Mesothelial cell of epicardium (in vitro differentiated cells): Measurements from ENCODE around the gene FAM228A. TPM values are rescaled to one million over a fixed set of nuclear protein-coding genes. Genes with fewer than 3 reads are reported as not detected.

Experiments
- DNase-seq, 2 experiments: peaks; one replicate each; pipeline ENCODE4 v3.0.0; 2021; ENCODE audit warnings: low spot score in 2 of 2; ENCODE audit not compliant: unreplicated experiment in 2 of 2
- H3K27ac Mint-ChIP-seq: 2 replicates; pipeline ENCODE4 v1.8.0; 2021; ENCODE audit warnings: mixed read lengths
- H3K27me3 Mint-ChIP-seq: 2 replicates; pipeline ENCODE4 v1.8.0; 2021; ENCODE audit warnings: low read depth, mixed read lengths
- H3K36me3 Mint-ChIP-seq: 2 replicates; pipeline ENCODE4 v1.8.0; 2021; ENCODE audit warnings: mixed read lengths
- H3K4me1 Mint-ChIP-seq: 2 replicates; pipeline ENCODE4 v1.8.0; 2021; ENCODE audit warnings: mixed read lengths
- H3K4me3 Mint-ChIP-seq: 2 replicates; pipeline ENCODE4 v1.8.0; 2021; ENCODE audit warnings: mild to moderate bottlenecking, moderate library complexity, mixed read lengths
- H3K9me3 Mint-ChIP-seq: 2 replicates; pipeline ENCODE4 v1.8.0; 2021; ENCODE audit warnings: mixed read lengths
- CTCF ChIP-seq: fragments of 200-600 bp; sonication (generic); IDR thresholded peaks from one replicate; pipeline ENCODE4 v1.5.0; 2021; ENCODE audit warnings: antibody characterized with exemption; ENCODE audit not compliant: unreplicated experiment
- total RNA-seq: library from RNA; stranded (reverse); gene quantifications from 3 replicates; pipeline ENCODE4 v1.2.1, GENCODE V29; 2021

The FAM228A gene
- total RNA-seq, 1 donor from 2014 or later: 1.4 TPM

- H3K36me3 Mint-ChIP-seq: peaks cover 22% of the 10 kb centered on the region
Measured at GRCh38 chr2:24203029-24203786, 28.4 kb downstream of the FAM228A start.

DNA sequence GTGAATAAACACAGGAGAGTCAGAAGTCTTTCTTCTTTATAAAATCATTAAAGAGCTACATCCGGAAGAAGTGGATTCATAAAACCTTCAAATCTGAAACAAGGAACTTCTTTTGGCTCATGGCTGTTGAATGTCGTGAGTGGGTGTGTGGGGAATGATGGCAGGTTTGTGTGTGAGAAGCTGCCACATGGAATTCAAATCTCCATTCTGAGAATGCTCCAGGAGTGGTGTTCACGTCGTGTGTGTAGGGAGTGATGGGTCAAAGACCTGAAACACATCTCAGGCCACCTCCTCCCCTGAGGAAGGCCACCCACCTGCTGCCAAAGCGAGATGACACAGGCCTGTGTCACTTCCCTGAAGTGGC, 28.9 kb downstream of the FAM228A start:
- no peak overlapping the region for H3K27ac Mint-ChIP-seq
- H3K9me3 Mint-ChIP-seq: no peaks in the 10 kb centered on the region
- peaks cover 23% of the 10 kb centered on the region for H3K36me3 Mint-ChIP-seq
- H3K4me3 Mint-ChIP-seq: no peak overlapping the region
- no peaks in the 10 kb centered on the region for H3K27me3 Mint-ChIP-seq
- DNase-seq: no peak
- H3K4me1 Mint-ChIP-seq: no peaks in the 10 kb centered on the region
- TF ChIP-seq CTCF: no peak

More at GRCh38 chr2:24203029-24203786, 28.4 kb downstream of the FAM228A start:
- Mint-ChIP-seq H3K27me3 (no peaks in the 10 kb centered on the region), H3K27ac (no peak overlapping the region), H3K9me3 (no peaks in the 10 kb centered on the region), H3K4me3 (no peak overlapping the region), H3K4me1 (no peaks in the 10 kb centered on the region)
- TF ChIP-seq CTCF: no peak
- no peak for DNase-seq

- no peak for TF ChIP-seq CTCF
- no peaks in the 10 kb centered on the region for H3K27me3 Mint-ChIP-seq
- H3K36me3 Mint-ChIP-seq: peaks cover 26% of the 10 kb centered on the region
- no peak overlapping the region for H3K27ac Mint-ChIP-seq
- H3K9me3 Mint-ChIP-seq: no peaks in the 10 kb centered on the region
- H3K4me1 Mint-ChIP-seq: no peaks in the 10 kb centered on the region
- H3K4me3 Mint-ChIP-seq: no peak overlapping the region
- no peak for DNase-seq
Measured at GRCh38 chr2:24204505-24204904, 29.7 kb downstream of the FAM228A start.

DNA sequence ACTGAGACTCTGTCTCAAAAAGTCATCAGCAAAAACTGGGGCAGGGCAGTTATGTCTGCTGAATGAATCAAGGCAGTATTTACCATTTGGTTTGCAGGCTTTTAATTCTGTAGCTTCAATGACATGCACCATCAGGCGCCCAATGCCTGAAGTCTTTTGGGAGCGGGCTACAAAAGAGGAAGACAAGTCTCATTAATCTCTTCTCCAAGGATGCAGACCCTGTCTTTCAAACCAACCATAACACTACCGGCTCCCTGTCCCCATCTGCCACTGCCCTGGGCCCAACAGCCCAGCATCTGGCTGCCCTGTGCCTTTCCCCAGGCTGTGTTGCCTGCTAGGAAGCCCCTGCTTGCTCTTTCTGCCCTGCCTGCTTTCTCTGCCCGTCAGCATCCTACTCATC, 30.3 kb downstream of the FAM228A start:
- Mint-ChIP-seq H3K36me3 (peaks cover 32% of the 10 kb centered on the region), H3K27me3 (no peaks in the 10 kb centered on the region), H3K9me3 (no peaks in the 10 kb centered on the region), H3K27ac (no peak overlapping the region), H3K4me3 (no peak overlapping the region), H3K4me1 (no peaks in the 10 kb centered on the region)
- no peak for DNase-seq
- TF ChIP-seq CTCF: no peak

GRCh38 chr2:24206242-24206641, 31.4 kb downstream of the FAM228A start:
- no peak overlapping the region for H3K27ac Mint-ChIP-seq
- TF ChIP-seq CTCF: no peak
- no peak overlapping the region for H3K4me3 Mint-ChIP-seq
- no peak for DNase-seq
- no peaks in the 10 kb centered on the region for H3K9me3 Mint-ChIP-seq
- H3K27me3 Mint-ChIP-seq: no peaks in the 10 kb centered on the region
- peaks cover 36% of the 10 kb centered on the region for H3K36me3 Mint-ChIP-seq
- H3K4me1 Mint-ChIP-seq: peaks cover 2% of the 10 kb centered on the region

GRCh38 chr2:24206714-24207113, 31.9 kb downstream of the FAM228A start:
- H3K4me1 Mint-ChIP-seq: peaks cover 5% of the 10 kb centered on the region
- peaks cover 38% of the 10 kb centered on the region for H3K36me3 Mint-ChIP-seq
- DNase-seq: no peak
- H3K4me3 Mint-ChIP-seq: no peak overlapping the region
- no peaks in the 10 kb centered on the region for H3K27me3 Mint-ChIP-seq
- H3K27ac Mint-ChIP-seq: no peak overlapping the region
- no peaks in the 10 kb centered on the region for H3K9me3 Mint-ChIP-seq
- no peak for TF ChIP-seq CTCF
